PC-9 (cell line): Measurements from ENCODE around the gene PPP2R1B. TPM values are rescaled to one million over a fixed set of nuclear protein-coding genes. Genes with fewer than 3 reads are reported as not detected.

Experiments used
- BruUV-seq: library from RNA; stranded (reverse); fragments of 400-500 nt; replicated peaks from 2 replicates; lab custom pipeline; 2021; lab: Mats Ljungman, UMichigan
- CTCF ChIA-PET: fragments of 300-600 bp; sonication (Branson Sonifier 250); formaldehyde crosslinking; loops from one replicate; lab custom pipeline; 2022; ENCODE audit warnings: antibody characterized with exemption; lab: Charles Lee
- POLR2A ChIA-PET: fragments of 300-600 bp; sonication (Branson Sonifier 250); formaldehyde crosslinking; loops from one replicate; lab custom pipeline; 2022; ENCODE audit warnings: antibody characterized with exemption; ENCODE audit not compliant: unreplicated experiment; lab: Charles Lee
- DNase-seq, 2 experiments: peaks; one replicate each; pipeline versions ENCODE4 v3.0.0 to v3.0.0-alpha.2; 2015 to 2022; ENCODE audit warnings: mixed read lengths in 1 of 2
- H2AFZ ChIP-seq: fragments of 200-600 bp; sonication (generic); 2 replicates; pipeline ENCODE4 v1.8.1; 2017; ENCODE audit warnings: antibody characterized with exemption
- H3F3A ChIP-seq: fragments of 200-600 bp; sonication (generic); 2 replicates; pipeline ENCODE4 v1.8.1; 2017; ENCODE audit warnings: antibody characterized with exemption, mild to moderate bottlenecking, low read depth; ENCODE audit not compliant: insufficient read depth
- H3K27ac ChIP-seq: fragments of 200-600 bp; sonication (generic); 2 replicates; pipeline ENCODE4 v1.6.1; 2016; ENCODE audit warnings: mixed run types
- H3K27me3 ChIP-seq: fragments of 200-600 bp; sonication (generic); 2 replicates; pipeline ENCODE4 v1.6.1; 2016; ENCODE audit warnings: low read depth, mixed run types; ENCODE audit not compliant: insufficient read depth
- H3K36me3 ChIP-seq: fragments of 200-600 bp; sonication (generic); 2 replicates; pipeline ENCODE4 v1.6.1; 2016; ENCODE audit warnings: low read depth, mixed run types
- H3K4me1 ChIP-seq: fragments of 200-600 bp; sonication (generic); replicated peaks from 2 replicates; pipeline ENCODE4 v1.6.1; 2016; ENCODE audit warnings: mixed run types; ENCODE audit not compliant: insufficient read depth
- H3K4me2 ChIP-seq: fragments of 200-600 bp; sonication (generic); 2 replicates; pipeline ENCODE4 v1.6.1; 2017; ENCODE audit warnings: mixed run types
- H3K4me3 ChIP-seq: fragments of 200-600 bp; sonication (generic); 2 replicates; pipeline ENCODE4 v1.6.1; 2016; ENCODE audit warnings: mixed run types
- H3K79me2 ChIP-seq: fragments of 200-600 bp; sonication (generic); 2 replicates; pipeline ENCODE4 v1.6.1; 2017; ENCODE audit warnings: low read depth, mixed run types
- H3K9me2 ChIP-seq: fragments of 200-600 bp; sonication (generic); 2 replicates; pipeline ENCODE4 v1.8.1; 2017; ENCODE audit warnings: mild to moderate bottlenecking; ENCODE audit not compliant: insufficient read depth
- H3K9me3 ChIP-seq: fragments of 200-600 bp; sonication (generic); 2 replicates; pipeline ENCODE4 v1.8.1; 2016; ENCODE audit warnings: low read depth; ENCODE audit not compliant: insufficient read depth
- H4K20me1 ChIP-seq: fragments of 200-600 bp; sonication (generic); 2 replicates; pipeline ENCODE4 v1.8.1; 2017; ENCODE audit not compliant: insufficient read depth
- CTCF ChIP-seq: fragments of 200-600 bp; sonication (generic); conservative IDR thresholded peaks from 2 replicates; pipeline ENCODE4 v1.6.1; 2017; ENCODE audit warnings: mixed run types, antibody characterized with exemption, mild to moderate bottlenecking, moderate library complexity
- EZH2 ChIP-seq: fragments of 200-600 bp; sonication (generic); IDR thresholded peaks from 2 replicates; pipeline ENCODE4 v1.8.0; 2017; ENCODE audit warnings: antibody characterized with exemption, low read depth
- intact Hi-C: fragments of 100-400 bp; cut with micrococcal nuclease; formaldehyde crosslinking; loops from one replicate; pipeline ENCODE4 v1.10.0; 2022; ENCODE audit not compliant: unreplicated experiment
- total RNA-seq: library from RNA; stranded (reverse); gene quantifications from 2 replicates; pipeline ENCODE4 v1.2.3, GENCODE V29; 2021

Gene PPP2R1B
- total RNA-seq, 1 experiment from 2014 or later, result 36.4 TPM

- H3K9me3 ChIP-seq, result no peaks in the 10 kb centered on the region
- H3K27me3 ChIP-seq, result no peaks in the 10 kb centered on the region
- H3K4me1 ChIP-seq, result no peaks in the 10 kb centered on the region
- POLR2A ChIA-PET, result interaction anchor here (0.7 kb wide), 1 partner anchor 55 kb away, joined by 3 read pairs; no protein-coding TSS in a partner anchor
- no peaks in the 10 kb centered on the region for H3F3A ChIP-seq
- H3K27ac ChIP-seq, result no peak overlapping the region
- no peak overlapping the region for H2AFZ ChIP-seq
- H4K20me1 ChIP-seq, result 0 out of 2 replicates have a peak, but pooled peaks cover 7% of the 10 kb centered on the region
- H3K79me2 ChIP-seq, result no peaks in the 10 kb centered on the region
- intact Hi-C loops, result no loop called here
- H3K36me3 ChIP-seq, result peaks cover 22% of the 10 kb centered on the region
- CTCF ChIA-PET, result no interaction called here
- TF ChIP-seq EZH2, result no peak
- no peak for TF ChIP-seq CTCF
- no peak overlapping the region for H3K4me3 ChIP-seq
- DNase-seq, result no peak
- BruUV-seq, result no TSS peak
- H3K9me2 ChIP-seq, result no peaks in the 10 kb centered on the region
- H3K4me2 ChIP-seq, result no peak overlapping the region
These were observed 66.0 kb downstream of the PPP2R1B start for GRCh38 chr11:111700162-111700561.

DNA sequence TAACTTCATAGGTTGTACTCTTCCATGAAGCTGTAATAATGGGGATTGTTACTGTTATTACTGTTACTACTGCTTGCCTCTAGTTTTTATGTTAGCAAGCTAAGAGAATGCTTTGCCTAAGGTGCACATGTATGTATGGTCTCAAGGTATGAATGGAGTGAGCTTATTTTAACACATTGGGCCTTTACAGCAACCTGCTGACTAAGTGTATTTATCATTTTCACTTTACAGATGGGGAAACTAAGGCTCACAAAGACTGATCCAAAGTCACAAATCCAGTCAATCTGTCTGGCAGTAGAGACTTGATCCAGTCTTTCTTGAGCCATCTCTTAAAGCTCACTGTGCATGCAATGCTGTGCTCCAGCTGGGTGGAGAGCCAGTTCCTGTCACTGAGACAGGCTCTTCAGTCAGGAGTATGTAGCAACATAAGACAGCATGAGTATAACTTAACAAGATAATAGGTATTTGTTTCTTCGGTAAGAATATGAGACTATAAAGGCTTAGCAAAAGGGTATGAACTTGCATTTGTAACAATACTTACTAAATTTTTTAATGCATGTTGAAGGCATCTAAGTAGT, 66.5 kb downstream of the PPP2R1B start:
- Histone ChIP-seq H3F3A (no peaks in the 10 kb centered on the region), H3K9me2 (no peaks in the 10 kb centered on the region), H3K4me2 (no peak overlapping the region), H3K79me2 (no peaks in the 10 kb centered on the region), H3K27ac (no peak overlapping the region), H2AFZ (no peak overlapping the region), H3K36me3 (peaks cover 22% of the 10 kb centered on the region), H3K9me3 (no peaks in the 10 kb centered on the region), H3K27me3 (no peaks in the 10 kb centered on the region), H3K4me3 (no peak overlapping the region), H3K4me1 (no peaks in the 10 kb centered on the region), H4K20me1 (peaks cover 10% of the 10 kb centered on the region; the same call in 1 of the 2 replicates)
- intact Hi-C loops, result no loop called here
- BruUV-seq, result no TSS peak
- ChIA-PET POLR2A (no interaction called here), CTCF (no interaction called here)
- DNase-seq, result no peak
- no peak for TF ChIP-seq EZH2
- TF ChIP-seq CTCF, result no peak

GRCh38 chr11:111698852-111699559, 67.2 kb downstream of the PPP2R1B start:
- ChIA-PET POLR2A (no interaction called here), CTCF (no interaction called here)
- Histone ChIP-seq H3K79me2 (no peaks in the 10 kb centered on the region), H3K9me3 (no peaks in the 10 kb centered on the region), H3K27me3 (no peaks in the 10 kb centered on the region), H3K4me1 (no peaks in the 10 kb centered on the region), H3K4me3 (no peak overlapping the region), H4K20me1 (peaks cover 10% of the 10 kb centered on the region; the same call in 1 of the 2 replicates), H3K9me2 (no peaks in the 10 kb centered on the region), H3F3A (no peaks in the 10 kb centered on the region), H2AFZ (no peak overlapping the region), H3K36me3 (peaks cover 21% of the 10 kb centered on the region), H3K27ac (no peak overlapping the region), H3K4me2 (no peak overlapping the region)
- no TSS peak for BruUV-seq
- TF ChIP-seq EZH2 (no peak), CTCF (no peak)
- no peak for DNase-seq
- intact Hi-C loops, result no loop called here
